Islet of Langerhans (tissue), 1 donor: ENCODE results near the gene CTDP1.

ENCODE experiments used
- FAIRE-seq: peaks from one replicate; lab custom pipeline; 2011; peaks lifted over from hg19 to GRCh38; lab: Jason Lieb, UNC

Gene CTDP1

GRCh38 chr18:79782566-79783308 is 103.1 kb downstream of the CTDP1 start:
- no peak for FAIRE-seq

DNA sequence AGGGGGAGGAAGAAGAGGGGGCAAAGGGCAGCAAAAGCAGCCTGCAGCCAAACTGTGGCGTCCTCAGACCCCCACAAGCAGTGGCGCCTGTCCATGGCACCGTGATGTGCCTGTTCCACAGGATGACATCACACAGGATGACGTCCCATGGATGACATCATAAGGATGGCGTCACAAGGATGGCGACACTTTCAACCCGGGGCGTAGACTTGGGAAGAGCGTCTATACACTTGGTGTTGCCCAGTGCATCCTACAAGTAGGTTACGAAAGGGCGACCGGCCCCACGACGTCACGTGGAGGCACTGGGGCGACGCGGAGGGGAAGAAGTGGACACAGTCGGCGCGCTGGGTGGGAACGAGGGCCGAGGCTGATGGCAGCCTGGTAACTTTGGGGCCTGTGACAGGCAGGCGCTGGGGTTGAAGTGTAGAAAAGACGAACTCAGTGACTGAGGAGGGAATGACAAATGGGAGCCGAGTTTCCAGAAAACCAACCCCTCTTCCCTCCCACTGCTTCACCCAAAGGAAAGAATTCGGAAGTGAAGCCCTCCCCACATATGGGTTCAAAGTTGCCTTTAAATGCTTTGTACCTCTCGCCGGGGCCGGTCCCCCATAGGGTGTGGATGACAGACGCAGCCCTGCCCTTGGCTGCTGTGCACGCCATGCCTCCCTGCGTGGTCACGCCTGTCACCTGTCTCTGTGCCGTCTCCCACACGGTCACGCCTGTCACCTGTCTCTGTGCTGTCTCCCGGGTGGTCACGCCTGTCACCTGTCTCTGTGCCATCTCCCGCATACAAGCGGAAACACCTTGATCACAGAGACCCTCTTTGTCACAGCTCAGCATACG is 104.7 kb downstream of the CTDP1 start:
- no peak for FAIRE-seq

- FAIRE-seq: no peak
Measured at GRCh38 chr18:79784965-79785770, 105.6 kb downstream of the CTDP1 start.

- no peak for FAIRE-seq
Measured at GRCh38 chr18:79785831-79786230, 106.2 kb downstream of the CTDP1 start.

DNA sequence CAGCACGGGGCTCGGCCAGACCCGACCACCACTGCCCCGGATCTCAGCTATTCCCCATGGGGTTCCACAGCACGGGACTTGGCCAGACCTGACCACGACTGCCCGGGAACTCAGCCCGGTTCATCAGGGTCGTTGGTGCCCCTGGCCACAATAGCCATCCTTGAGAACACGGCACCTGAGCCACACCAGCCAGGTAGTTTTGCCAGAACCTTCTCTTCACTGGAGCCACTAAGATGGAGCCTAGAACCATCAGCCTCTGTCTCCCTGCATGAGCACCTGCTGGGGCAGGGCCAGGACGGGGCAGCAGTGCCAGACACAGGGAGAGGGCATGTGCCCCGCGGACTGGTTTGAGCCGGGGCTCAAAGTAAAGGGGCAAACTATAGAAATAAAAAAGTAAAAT is 106.7 kb downstream of the CTDP1 start:
- no peak for FAIRE-seq

- FAIRE-seq: no peak
Measured at GRCh38 chr18:79786786-79787526, 107.4 kb downstream of the CTDP1 start.

- FAIRE-seq: no peak
Measured at GRCh38 chr18:79787527-79787864, 107.9 kb downstream of the CTDP1 start.

DNA sequence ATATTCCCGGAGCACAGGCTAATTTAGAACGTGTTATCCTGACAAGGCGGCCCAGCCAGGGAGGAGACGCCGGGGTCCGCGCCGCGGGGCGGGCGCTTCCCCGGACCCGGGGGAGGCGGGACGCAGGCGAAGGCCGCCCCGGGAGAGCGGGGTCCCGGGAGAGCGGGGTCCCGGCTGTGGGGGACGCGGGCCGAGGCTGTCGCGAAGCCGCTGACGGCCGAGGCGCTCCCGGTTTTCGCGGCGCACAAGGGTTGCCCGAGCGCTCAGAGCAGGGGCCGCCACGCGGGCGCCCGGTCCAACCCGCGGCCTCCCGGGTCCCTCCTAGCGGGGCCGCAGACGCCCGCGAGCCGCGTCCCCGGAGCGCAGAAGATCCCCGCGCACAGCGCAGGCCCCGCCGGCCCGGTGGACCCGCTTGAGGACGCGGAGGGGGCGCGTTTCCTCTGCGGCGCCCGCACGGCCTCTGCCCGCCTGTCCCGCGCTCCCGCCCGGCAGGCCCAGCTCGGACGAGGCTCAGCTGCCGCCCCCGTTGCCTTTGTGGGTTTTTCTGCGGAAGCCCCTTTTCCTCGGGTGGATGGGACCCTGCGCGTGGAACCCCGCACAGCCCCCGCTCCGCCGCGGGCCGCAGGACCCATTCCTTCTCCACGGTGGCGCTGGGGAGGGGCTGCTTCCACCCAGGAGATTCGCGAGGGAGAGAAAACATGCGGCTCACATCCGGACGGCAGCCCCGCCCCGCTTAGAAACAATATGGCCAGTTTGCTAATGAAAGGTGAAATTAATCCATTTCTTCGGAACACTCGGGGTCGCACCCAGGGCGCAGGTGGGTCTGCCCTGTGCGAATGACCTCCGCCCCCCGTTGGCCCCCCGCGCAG is 108.5 kb downstream of the CTDP1 start:
- no peak for FAIRE-seq

GRCh38 chr18:79788734-79789085 is 109.1 kb downstream of the CTDP1 start:
- no peak for FAIRE-seq

GRCh38 chr18:79789091-79789891 is 109.7 kb downstream of the CTDP1 start:
- FAIRE-seq: no peak

DNA sequence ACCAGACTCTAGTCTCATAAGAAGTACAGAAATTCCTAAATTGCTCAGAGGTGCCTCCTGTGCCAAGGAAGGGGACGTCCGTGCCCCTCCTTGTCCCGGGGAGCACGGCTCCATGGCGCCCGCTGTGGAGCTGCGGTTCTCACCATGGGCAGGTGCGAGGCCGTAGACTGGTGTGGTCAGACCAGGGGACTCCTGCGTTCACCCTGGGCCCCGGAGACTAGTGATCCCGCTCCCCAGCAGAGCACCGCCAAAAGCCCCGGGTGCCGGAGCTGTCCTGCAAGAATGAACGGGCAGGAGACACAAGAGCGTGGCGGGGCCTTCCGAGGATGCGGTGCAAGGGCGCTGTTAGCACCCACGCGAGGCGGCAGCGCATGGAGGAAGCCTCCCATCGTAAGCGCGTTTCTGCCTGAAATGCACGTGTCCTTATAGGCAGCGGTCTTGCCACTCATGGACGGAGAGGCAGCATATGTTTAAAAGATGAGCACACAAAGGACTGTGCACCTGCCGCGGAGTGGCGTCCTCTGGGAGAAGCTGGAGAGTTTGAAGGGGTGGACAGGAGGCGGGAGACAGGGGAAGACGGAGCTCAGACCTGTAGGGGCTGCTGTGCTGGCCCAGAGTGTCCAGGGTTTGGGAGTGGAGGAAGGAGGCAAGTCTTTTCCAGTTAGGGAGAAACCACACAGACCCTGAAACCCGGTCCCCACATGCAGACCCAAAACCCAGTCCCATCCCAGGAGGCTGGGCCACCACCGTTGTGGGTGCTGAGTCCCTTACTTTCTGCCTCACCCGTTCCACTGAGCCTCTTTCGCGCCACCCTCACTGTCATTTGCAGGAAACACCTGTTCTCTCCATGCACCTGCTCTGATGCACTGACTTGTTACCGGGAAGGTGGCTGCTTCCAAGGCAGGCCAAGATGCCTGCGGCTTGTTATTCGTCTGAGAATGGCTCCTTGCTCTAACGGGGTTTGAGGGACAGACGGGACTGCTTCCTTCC is 110.6 kb downstream of the CTDP1 start:
- no peak for FAIRE-seq

- FAIRE-seq: no peak
Measured at GRCh38 chr18:79790996-79791972, 111.7 kb downstream of the CTDP1 start.

DNA sequence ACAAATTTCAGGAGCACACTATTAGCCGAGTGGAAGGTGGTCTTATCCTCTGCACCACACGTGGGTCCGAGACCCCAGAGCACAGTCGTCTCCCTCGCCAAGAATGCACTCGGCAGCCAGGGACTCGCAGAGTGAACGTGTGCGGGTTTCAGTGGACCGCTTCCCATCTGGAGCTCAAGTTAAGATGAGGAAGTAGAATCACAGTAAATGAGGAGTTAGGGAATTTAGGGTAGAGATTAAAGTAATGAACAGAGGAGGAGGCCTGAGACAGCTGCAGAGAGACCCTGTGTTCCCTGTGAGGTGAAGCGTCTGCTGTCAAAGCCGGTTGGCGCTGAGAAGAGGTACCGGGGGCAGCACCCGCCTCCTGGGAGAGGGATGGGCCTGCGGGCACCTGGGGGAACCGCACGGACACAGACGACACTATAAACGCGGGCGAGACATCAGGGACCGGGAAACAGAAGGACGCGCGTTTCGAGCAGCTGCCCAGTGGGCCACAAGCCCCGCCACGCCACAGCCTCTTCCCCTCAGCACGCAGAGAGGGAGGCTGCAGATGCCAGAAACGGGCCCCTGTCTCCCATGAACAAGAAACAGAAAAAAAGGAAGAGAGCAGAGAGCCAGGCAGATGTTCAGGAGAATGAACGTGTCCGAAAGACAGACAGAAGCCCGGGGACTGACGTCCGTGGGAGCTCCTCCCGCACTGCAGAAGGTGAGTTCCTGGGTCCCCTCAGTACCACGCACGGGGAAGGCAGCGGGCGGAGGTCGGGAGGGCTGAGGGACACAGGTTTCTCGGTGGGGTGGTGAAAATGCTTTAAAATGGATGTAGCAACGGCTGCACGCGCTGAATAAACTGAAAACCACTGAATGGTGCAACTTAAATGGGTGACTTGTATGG is 112.7 kb downstream of the CTDP1 start:
- FAIRE-seq: no peak

DNA sequence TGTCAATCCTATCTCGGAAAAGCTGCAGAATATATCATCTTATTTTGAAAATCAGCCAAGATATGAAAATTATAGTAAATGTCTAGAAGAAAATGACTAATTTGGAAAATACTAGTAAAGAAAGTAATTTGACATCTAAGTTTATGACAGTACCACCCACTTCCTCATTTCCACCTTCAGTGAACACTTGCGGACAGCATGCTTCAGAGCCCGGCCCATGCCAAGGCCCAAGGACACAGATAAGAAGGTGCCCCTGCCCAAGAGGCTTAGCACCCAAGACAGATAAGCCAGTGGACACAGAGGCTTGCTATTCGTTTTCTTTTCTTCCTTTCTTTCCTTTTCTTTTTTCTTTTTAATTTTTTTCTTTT is 113.4 kb downstream of the CTDP1 start:
- FAIRE-seq: no peak

GRCh38 chr18:79794846-79795245 is 115.2 kb downstream of the CTDP1 start:
- no peak for FAIRE-seq

DNA sequence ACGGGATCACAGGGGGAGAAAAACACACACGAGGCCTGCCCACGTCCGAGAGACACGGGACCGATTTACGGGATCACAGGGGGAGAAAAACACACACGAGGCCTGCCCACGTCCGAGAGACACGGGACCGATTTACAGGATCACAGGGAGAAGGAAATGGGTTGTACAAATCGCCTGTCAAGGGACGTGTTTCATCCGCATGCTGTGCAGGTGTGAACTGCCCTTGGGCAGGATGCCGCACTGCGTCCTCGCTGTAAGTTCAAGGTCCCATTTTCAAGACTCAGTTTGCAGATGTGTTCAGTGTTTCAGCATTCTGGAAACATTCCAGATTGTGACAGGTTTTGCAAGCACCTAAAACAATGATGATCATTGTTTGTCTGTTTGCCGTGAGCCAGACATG is 115.8 kb downstream of the CTDP1 start:
- FAIRE-seq: no peak

DNA sequence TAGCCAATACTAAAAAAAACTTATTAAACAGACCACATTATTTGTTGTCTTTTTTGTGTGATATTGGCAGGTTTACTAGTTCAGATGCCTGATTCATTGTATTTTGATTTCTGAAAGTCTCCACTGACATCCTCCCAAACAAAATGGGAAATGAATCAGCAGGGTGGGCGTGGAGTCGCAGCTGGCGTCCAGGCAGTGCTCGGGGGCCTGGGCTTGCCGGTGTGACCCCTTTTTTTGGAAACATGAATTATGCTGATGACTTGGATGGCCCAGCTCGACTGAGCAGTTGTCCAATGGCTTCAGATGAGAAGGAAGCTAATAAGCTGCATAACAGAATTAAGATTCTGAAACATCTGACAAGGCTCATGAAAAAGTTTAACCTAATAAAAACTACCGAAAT is 116.4 kb downstream of the CTDP1 start:
- no peak for FAIRE-seq
